ENCODE data around the gene USP2.

USP2 gene

GRCh38 chr11:119341222-119342022, 40.1 kb downstream of the USP2 start:
- DNase-seq (ENCODE audit: low spot score): no peak

DNA sequence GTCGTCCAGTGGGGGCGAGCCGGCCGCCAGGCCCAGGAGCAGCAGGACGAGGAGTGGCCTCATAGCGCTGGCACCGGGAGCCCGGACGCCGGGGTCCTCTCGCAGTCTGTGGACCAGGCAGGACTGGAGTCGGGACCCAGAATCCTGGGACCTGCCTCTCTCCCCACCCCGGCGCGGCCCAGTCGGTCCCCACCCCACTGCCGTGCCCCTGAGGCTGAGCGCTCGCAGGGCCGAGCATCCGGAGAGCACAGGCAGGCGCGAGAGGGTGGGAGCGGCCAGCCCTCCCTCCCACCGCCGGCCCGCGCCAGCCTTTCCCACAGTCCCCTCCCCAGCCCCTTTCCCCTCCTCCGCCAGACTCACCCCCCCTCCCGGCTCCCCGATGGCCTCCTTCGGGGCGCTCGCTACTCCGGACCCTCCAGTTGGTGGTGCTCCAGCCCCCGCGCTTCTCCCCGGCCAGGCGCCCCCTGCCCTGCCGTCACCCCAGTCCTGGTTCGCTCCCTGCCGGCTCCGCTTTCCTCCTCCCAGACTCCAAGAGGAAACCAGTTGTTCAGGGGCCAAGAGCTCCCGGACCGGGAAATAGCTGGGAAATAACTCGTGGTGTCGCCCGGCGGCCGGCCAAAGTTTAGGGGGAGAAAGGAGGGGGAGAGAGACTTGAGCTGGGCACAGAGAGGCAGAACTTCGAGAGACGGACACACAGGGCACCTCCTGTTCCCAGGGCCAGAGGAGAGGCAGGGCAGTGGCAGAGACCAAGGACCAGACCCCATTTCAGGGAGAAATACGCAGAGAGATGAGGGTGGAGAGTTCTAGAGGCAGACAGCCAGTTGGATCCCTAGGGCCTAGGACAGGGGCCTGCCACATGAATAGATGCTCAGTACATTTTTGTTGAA, 40.9 kb downstream of the USP2 start, which contains the start of gene C1QTNF5:
Gene C1QTNF5, minus strand, starts transcription at position 549 of the 887 bp plus-strand sequence. Its CDS starts 486 bp downstream, at position 63.
- DNase-seq (ENCODE audit: low spot score): no peak

- DNase-seq (ENCODE audit: low spot score): peak; percentile 61
Observed at GRCh38 chr11:119339589-119340334, 41.7 kb downstream of the USP2 start.

DNA sequence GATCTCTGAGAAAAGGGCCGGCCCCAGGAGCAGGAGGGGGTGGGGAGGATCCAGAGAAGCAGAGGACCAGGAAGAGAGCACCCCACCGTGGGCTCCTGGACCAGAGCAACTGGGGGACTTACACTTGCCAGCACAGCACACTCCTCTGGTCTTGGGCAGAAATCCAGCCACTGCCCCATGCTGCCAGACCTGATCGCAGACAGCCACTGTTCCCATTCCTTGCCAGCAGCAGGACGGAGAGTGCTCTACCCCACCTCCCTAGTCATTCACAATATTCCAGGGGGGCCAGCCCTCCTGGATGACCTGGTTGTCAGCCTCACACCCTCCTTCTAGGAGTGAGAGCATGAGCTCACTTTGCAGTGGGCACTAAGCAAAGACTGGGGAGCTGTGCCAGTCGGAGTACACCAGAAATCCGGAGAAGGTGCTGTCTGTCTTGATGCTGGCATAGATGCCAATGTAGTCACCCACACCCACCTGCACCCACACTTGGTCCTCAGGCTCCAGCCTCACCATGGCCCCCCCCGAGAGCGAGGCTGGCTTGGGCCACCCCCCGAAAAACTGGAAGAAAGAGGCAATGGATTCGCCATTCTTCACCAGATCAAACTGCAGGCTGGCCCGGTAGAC, 42.4 kb downstream of the USP2 start:
- DNase-seq (ENCODE audit: low spot score): peak; percentile 55

DNA sequence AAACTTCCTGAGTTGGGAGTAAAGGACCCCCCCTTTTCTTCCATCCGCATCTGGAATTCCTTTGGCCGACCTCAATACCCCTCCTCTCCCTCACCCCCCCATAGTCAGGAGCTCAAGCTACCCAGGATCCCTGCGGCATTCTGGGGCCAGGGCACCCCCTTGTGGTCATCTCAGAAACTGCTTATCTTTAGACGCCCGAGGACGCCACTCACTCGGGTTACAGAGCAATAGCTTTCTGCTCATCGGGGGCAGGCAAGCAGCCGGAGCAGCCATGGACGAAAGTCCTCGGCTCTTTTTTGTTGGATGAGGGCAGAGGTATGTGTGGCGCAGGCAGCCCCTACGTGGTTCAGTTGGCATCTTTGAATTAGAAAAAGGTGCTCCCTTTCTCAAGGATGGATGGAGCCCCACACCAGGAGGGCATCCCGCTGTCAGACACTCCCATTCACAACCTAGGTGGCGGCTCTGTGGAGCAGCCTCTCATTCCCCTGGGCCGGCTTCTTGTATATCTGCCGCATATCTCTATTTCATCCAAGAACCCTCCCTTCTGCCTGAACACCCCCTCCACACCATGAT, 43.1 kb downstream of the USP2 start:
- DNase-seq (ENCODE audit: low spot score): peak; percentile 88

DNA sequence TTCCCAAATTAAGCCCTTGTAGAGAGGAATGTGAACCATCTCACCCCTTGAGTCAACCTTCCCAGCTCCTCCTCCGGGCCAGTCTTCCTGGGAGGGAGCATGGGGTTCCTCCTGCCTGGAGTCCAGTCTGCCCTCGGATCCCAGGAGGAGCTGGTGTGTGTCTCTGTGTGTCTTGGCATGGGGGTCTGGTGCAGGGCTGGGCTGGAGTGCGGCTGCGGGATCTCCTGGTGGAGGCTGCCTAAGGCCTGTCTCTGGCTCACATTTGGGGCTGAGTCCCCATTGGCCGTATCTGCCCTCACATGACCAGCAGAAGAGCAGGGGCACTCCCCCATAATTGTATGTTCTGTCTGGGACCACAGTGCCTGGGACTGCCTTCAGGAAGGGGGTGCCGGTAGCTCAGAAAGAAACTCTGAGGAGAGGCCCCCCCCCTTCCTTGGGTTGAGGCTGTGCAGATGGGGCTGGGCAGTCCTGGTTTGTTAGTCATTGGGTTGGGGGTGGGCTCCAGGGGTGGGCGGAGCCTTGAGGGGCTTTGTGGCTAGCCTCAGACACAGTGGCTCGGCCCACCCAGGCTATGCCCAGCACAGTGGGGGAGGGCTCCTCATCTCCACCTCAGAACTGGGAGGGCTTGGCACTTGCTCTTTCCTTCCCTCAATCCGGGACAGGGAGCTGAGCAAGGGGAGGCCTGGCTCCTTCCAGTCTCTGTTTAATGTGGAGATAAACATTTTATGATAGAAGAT, 43.7 kb downstream of the USP2 start:
- DNase-seq (ENCODE audit: low spot score): peak; percentile 76

DNA sequence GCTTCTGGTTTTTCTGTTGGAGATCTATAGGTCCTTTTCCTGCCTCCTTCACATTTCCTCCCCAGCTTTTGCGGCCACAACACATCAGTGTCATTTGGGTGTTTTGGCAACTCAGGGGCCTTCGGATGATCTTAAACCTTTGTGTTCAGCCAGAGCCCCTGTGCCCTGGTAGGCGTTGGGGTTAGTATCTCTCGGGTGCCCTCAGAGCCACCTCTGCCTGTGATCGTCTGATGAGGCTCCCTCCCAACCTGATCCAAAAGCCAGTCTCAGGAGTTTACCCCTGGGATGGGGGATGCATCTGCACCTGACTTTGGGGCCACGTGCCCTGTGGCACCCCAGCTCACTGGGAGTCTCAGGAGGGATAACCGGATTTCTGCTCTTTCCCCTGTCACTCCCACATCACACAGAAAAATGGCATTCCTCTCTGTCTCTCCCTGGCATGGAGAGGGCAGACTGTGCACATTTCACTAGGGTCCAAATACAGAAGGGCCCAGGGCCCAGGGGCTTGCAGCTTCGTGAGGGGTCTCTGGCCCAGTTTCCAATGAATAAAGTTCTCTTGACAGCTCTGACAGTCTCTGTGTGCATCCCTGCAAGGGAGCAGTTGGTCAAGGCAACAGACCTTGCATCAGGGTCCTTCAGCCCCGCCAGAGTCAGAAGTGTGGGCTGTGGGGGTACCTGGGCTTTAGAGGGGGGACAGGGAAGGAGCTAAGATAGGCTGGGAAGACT, 44.6 kb downstream of the USP2 start:
- DNase-seq (ENCODE audit: low spot score): no peak

DNA sequence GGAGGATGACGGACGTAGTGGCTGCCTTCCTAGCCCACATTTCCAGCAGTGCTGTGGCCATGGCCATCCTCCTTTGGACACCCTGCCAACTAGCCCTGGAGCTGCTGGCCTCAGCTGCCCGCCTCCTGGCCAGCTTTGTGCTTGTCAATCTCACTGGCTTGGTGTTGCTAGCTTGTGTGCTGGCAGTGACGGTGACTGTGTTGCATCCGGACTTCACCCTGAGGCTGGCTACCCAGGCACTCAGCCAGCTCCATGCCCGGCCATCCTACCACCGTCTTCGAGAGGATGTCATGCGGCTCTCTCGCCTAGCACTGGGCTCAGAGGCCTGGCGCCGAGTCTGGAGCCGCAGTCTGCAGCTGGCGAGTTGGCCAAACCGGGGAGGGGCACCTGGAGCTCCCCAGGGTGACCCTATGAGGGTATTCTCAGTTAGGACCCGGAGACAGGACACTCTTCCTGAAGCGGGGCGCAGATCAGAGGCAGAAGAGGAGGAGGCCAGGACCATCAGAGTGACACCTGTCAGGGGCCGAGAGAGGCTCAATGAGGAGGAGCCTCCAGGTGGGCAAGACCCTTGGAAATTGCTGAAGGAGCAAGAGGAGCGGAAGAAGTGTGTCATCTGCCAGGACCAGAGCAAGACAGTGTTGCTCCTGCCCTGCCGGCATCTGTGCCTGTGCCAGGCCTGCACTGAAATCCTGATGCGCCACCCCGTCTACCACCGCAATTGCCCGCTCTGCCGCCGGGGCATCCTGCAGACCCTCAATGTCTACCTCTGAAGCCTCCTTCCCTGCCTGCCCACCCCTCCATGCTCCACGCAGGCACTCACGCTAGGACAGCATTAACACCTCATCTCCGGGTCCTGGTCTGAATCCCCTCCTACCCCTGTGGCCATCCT, 45.6 kb downstream of the USP2 start:
- no peak for DNase-seq (ENCODE audit: low spot score)

GRCh38 chr11:119335091-119335654, 46.3 kb downstream of the USP2 start:
- no peak for DNase-seq (ENCODE audit: low spot score)

DNA sequence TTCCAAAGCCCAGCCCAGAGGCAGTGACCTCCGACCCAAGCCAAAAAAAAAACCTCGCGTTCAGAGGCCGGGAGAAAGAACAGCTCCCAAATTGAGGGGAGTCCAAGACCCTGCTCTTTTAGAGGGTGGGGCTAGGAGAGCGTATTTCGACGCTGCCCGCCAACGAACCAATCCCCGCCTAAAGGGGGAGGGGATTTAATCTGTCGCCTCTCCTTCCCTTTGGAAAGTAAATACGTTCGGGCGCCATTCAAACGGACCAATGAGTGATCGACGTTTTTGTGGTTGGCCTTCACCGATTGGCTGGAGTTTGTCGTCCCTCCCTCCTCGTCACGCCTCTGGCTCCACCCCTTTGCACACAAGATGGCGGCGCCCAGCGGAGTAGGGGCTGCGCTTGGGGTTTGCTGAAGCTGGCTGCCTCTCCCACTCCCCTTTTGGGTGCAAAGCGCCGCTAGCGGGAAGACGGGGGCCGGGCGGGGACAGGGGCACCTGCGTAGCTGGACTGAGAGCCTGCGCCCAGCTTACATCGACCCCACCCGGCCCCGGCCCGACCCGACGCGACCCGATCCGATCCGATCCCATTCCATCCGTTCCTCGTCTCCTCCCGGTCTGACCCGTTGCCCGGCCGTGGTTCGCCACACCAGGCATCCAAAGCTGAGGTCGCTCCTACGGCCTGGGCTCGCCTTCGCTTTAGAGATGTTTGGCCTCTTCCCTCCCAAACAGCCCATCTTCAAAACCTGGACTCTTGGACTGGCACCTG, 47.1 kb downstream of the USP2 start, which contains the start of gene RNF26:
Gene RNF26, plus strand, starts transcription at position 354 of the 757 bp plus-strand sequence. CDS start 596 bp downstream, outside the sequence.
- DNase-seq (ENCODE audit: low spot score): peak; percentile 99

DNA sequence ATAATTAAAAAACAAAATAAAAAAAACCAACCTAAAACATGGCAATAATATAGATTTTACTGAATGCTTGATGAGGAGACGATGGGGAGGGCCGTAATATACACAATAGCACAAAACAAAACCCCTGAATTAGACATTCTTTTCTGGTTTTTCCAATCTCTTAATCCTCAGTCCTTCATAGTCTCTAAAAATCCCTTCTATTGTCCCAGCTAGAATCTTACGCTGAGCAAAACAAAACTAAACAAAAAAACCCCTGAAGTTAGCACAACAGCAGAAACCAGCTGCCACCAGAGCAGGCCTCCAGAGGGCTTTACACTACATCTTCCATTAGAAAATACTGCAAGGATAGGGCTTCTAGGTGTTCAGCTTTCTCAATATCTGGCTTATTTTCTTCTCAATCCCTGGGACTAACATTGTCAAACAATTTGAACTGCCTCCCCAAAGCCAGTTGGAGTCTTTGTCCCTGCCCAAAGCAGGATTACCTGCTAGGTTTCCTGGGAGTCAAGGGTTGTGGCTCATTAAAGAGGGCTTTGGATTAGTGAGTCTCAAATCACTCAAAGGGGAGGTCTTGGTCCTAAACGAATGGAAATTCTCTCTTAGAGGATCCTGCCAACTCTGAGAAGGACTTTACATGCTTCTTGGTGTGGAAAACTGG, 49.3 kb downstream of the USP2 start:
- no peak for DNase-seq (ENCODE audit: low spot score)

DNA sequence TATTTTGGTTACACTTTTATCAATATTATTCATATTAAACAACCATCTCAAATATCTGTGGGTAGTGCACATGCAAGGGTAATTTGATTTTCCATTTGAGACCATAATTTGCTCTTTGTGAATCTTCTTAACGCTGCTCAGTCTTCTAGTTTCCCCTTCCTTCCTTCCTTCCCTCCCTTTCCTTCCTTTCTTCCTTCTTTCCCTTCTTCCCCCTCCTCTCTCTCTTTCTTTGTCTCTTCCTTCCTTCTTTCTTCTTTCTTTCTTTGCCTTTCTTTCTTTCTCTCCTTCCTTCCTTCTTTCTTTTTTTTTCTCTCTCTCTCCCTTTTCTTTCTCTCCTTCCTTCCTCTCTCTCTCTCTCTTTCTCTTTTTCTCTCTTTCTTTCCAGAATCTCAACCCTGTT, 51.3 kb downstream of the USP2 start:
- DNase-seq (ENCODE audit: low spot score): no peak

DNA sequence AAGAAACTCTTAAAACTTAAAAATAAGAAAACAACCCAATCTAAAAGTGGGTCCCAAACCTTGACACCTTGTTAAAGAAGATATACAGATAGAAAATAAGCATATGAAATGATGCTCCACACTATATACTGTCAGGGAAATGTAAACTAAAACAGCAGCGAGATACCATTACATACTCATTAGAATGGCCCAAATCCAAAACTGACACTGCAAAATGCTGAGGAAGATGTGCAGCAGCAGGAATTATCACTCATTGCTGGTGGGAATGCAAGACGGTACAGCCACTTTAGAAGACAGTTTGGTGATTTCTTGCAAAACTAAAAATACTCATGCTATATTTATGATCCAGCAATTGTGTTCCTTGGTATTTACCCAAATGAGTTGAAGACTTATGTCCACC, 52.2 kb downstream of the USP2 start:
- DNase-seq (ENCODE audit: low spot score): no peak

GRCh38 chr11:119324189-119324588, 57.3 kb downstream of the USP2 start:
- DNase-seq (ENCODE audit: low spot score): no peak

DNA sequence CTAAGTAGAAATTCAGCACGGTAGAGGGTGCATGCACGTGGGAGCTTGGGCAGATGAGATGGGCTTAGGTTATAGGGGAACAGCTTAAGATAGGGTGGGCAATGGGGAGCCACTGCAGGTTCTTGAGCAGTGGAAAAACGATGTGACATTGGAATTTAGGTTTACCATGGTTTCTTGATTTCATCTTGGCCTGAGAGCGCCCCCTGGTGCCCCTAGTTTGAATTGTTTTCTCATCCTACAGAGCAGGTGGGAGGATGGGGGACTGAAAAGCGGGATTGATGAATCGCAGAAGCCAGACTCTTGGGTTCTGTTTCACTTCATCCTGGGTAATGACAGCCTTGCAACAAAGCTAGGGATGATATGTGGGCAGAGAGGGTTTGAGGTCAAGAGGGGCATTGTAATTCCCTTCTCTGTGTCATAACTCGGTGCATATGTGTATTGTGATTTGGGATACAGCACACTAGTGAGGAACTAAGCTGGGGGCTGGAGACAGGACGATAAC, 57.9 kb downstream of the USP2 start:
- DNase-seq (ENCODE audit: low spot score): peak; percentile 87

- no peak for DNase-seq (ENCODE audit: low spot score)
Observed at GRCh38 chr11:119322921-119323531, 58.5 kb downstream of the USP2 start.

DNA sequence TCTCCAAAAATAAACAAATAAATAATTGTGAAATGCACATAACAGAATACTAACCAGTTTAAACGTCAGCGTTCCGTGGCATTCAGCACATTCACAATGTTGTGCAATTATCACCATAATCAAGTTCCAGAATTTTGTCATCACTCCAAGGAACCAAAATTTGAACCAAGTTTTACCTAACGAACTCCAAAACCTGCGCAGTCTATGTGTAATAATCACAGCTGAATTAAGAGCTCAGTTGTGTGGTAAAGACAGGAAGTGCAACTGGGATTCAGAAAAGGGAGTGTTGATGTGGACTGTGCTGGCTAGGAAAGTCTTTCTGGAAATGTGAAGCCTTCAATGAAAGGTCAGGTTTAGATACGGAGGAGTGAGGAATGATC, 59.1 kb downstream of the USP2 start:
- no peak for DNase-seq (ENCODE audit: low spot score)
